ENCODE measurements around the gene PHC1. TPM values are rescaled to one million over a fixed set of nuclear protein-coding genes. Genes with fewer than 3 reads are reported as not detected.
"Not testable (repeated sequence)": the region's sequence is repeated elsewhere in the genome, so short reads cannot be mapped to it uniquely, and the experiment has no call there.

The PHC1 gene
- total and polyA plus RNA-seq, 2 donors (not counting 1 experiment from before 2014, with no cell fraction given), result 64.2 to 86.9 TPM

- ChIA-PET POLR2A (no interaction called here), CTCF (no interaction called here)
- H3K9ac ChIP-seq (ENCODE audit: low read length), result no peak overlapping the region
- no peak overlapping the region for H3K4me3 ChIP-seq (ENCODE audit: control extremely low read depth in 1 of 5, extremely low read depth in 1 of 5, insufficient read depth in 1 of 5, low read depth in 2 of 5, low read length in 4 of 5)
- H3K9me3 ChIP-seq (ENCODE audit: control extremely low read depth in 1 of 3, control insufficient read depth in 2 of 3, insufficient read depth in 1 of 3, low read length in 2 of 3), result no peaks in the 10 kb centered on the region
- WGBS (ENCODE audit: insufficient coverage), result 100% methylated on average over 3 of the region's 5 CpGs
- H3K27ac Mint-ChIP-seq, result no peak overlapping the region
- no peak overlapping the region for H3K4me3 Mint-ChIP-seq
- ATAC-seq (ENCODE audit: low read depth) (no peak), DNase-seq (no peak)
- H3K27me3 Mint-ChIP-seq, result no peaks in the 10 kb centered on the region
- H3K4me1 Mint-ChIP-seq, result no peaks in the 10 kb centered on the region
- no peaks in the 10 kb centered on the region for H3K9me3 Mint-ChIP-seq (ENCODE audit: insufficient read depth)
- intact Hi-C loops (cut with micrococcal nuclease), result no loop called here
- TF ChIP-seq, protein P1, sequence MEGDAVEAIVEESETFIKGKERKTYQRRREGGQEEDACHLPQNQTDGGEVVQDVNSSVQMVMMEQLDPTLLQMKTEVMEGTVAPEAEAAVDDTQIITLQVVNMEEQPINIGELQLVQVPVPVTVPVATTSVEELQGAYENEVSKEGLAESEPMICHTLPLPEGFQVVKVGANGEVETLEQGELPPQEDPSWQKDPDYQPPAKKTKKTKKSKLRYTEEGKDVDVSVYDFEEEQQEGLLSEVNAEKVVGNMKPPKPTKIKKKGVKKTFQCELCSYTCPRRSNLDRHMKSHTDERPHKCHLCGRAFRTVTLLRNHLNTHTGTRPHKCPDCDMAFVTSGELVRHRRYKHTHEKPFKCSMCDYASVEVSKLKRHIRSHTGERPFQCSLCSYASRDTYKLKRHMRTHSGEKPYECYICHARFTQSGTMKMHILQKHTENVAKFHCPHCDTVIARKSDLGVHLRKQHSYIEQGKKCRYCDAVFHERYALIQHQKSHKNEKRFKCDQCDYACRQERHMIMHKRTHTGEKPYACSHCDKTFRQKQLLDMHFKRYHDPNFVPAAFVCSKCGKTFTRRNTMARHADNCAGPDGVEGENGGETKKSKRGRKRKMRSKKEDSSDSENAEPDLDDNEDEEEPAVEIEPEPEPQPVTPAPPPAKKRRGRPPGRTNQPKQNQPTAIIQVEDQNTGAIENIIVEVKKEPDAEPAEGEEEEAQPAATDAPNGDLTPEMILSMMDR (IDR thresholded peaks at IDR 0.05), result no peak
- no peak for TF ChIP-seq EZH2 (IDR thresholded peaks at IDR 0.05; ENCODE audit: borderline replicate concordance, insufficient read depth, low read depth, low read length, poor library complexity, severe bottlenecking)
- no peak overlapping the region for H3K27ac ChIP-seq (ENCODE audit: low read length in 2 of 2)
- no peak overlapping the region for H2AFZ ChIP-seq (ENCODE audit: insufficient read depth, low read depth, low read length, poor library complexity, severe bottlenecking)
- H4K20me1 ChIP-seq (ENCODE audit: control insufficient read depth, insufficient read depth, low read length, poor library complexity, severe bottlenecking), result no peaks in the 10 kb centered on the region
- H3K4me1 ChIP-seq (ENCODE audit: control insufficient read depth in 2 of 2, insufficient read depth in 2 of 2, low read length in 2 of 2), result no peaks in the 10 kb centered on the region
- H3K27me3 ChIP-seq (replicated peaks in 1 of 4; ENCODE audit: control extremely low read depth in 1 of 4, control insufficient read depth in 3 of 4, insufficient read depth in 4 of 4, low read length in 3 of 4), result no peaks in the 10 kb centered on the region
- no peak overlapping the region for H3K4me2 ChIP-seq (replicated peaks; ENCODE audit: low read depth, low read length, poor library complexity, severe bottlenecking)
- H3K79me2 ChIP-seq (ENCODE audit: control insufficient read depth, insufficient read depth, low read length), result peaks cover 13% of the 10 kb centered on the region
- peaks cover 1 to 51% of the 10 kb centered on the region in 2 experiments for H3K36me3 ChIP-seq (replicated peaks in 1 of 2; ENCODE audit: control extremely low read depth in 1 of 2, control insufficient read depth in 1 of 2, extremely low read depth in 1 of 2, insufficient read depth in 2 of 2, low read length in 1 of 2)
Observed at GRCh38 chr12:8922544-8922943, 8.2 kb downstream of the PHC1 start.

GRCh38 chr12:8930655-8931323 is 16.5 kb downstream of the PHC1 start:
- H3K4me2 ChIP-seq (replicated peaks; ENCODE audit: low read depth, low read length, poor library complexity, severe bottlenecking); H3K9me3 ChIP-seq (ENCODE audit: control extremely low read depth in 1 of 3, control insufficient read depth in 2 of 3, insufficient read depth in 1 of 3, low read length in 2 of 3); DNase-seq; H4K20me1 ChIP-seq (ENCODE audit: control insufficient read depth, insufficient read depth, low read length, poor library complexity, severe bottlenecking); H3K9ac ChIP-seq (ENCODE audit: low read length); POLR2A ChIA-PET; H3K27me3 Mint-ChIP-seq; ATAC-seq (ENCODE audit: low read depth); H3K9me3 Mint-ChIP-seq (ENCODE audit: insufficient read depth); H3K27ac Mint-ChIP-seq; H3K27me3 ChIP-seq (replicated peaks in 1 of 4; ENCODE audit: control extremely low read depth in 1 of 4, control insufficient read depth in 3 of 4, insufficient read depth in 4 of 4, low read length in 3 of 4); H3K4me1 ChIP-seq (ENCODE audit: control insufficient read depth in 2 of 2, insufficient read depth in 2 of 2, low read length in 2 of 2); H2AFZ ChIP-seq (ENCODE audit: insufficient read depth, low read depth, low read length, poor library complexity, severe bottlenecking); H3K79me2 ChIP-seq (ENCODE audit: control insufficient read depth, insufficient read depth, low read length); H3K4me3 Mint-ChIP-seq; H3K4me3 ChIP-seq (ENCODE audit: control extremely low read depth in 1 of 5, extremely low read depth in 1 of 5, insufficient read depth in 1 of 5, low read depth in 2 of 5, low read length in 4 of 5); H3K4me1 Mint-ChIP-seq; H3K27ac ChIP-seq (ENCODE audit: low read length in 2 of 2); intact Hi-C loops (cut with micrococcal nuclease); CTCF ChIA-PET: not testable (repeated sequence)
- peaks cover 10 to 29% of the 10 kb centered on the region in 2 experiments for H3K36me3 ChIP-seq (replicated peaks in 1 of 2; ENCODE audit: control extremely low read depth in 1 of 2, control insufficient read depth in 1 of 2, extremely low read depth in 1 of 2, insufficient read depth in 2 of 2, low read length in 1 of 2)
- no CpG with 5 or more reads among the region's 4 CpGs for WGBS (ENCODE audit: insufficient coverage)

GRCh38 chr12:8932464-8932863 is 18.2 kb downstream of the PHC1 start:
- H3K9me3 Mint-ChIP-seq (ENCODE audit: insufficient read depth); H2AFZ ChIP-seq (ENCODE audit: insufficient read depth, low read depth, low read length, poor library complexity, severe bottlenecking); H3K79me2 ChIP-seq (ENCODE audit: control insufficient read depth, insufficient read depth, low read length); H3K4me1 Mint-ChIP-seq; DNase-seq; H3K4me3 Mint-ChIP-seq; POLR2A ChIA-PET; H3K9me3 ChIP-seq (ENCODE audit: control extremely low read depth in 1 of 3, control insufficient read depth in 2 of 3, insufficient read depth in 1 of 3, low read length in 2 of 3); H4K20me1 ChIP-seq (ENCODE audit: control insufficient read depth, insufficient read depth, low read length, poor library complexity, severe bottlenecking); CTCF ChIA-PET; H3K27ac Mint-ChIP-seq; H3K27ac ChIP-seq (ENCODE audit: low read length in 2 of 2); H3K27me3 Mint-ChIP-seq; intact Hi-C loops (cut with micrococcal nuclease); H3K4me3 ChIP-seq (ENCODE audit: control extremely low read depth in 1 of 5, extremely low read depth in 1 of 5, insufficient read depth in 1 of 5, low read depth in 2 of 5, low read length in 4 of 5); H3K27me3 ChIP-seq (replicated peaks in 1 of 4; ENCODE audit: control extremely low read depth in 1 of 4, control insufficient read depth in 3 of 4, insufficient read depth in 4 of 4, low read length in 3 of 4); H3K4me2 ChIP-seq (replicated peaks; ENCODE audit: low read depth, low read length, poor library complexity, severe bottlenecking); H3K9ac ChIP-seq (ENCODE audit: low read length); H3K4me1 ChIP-seq (ENCODE audit: control insufficient read depth in 2 of 2, insufficient read depth in 2 of 2, low read length in 2 of 2); ATAC-seq (ENCODE audit: low read depth): not testable (repeated sequence)
- no CpG with 5 or more reads among the region's 3 CpGs for WGBS (ENCODE audit: insufficient coverage)
- H3K36me3 ChIP-seq (replicated peaks in 1 of 2; ENCODE audit: control extremely low read depth in 1 of 2, control insufficient read depth in 1 of 2, extremely low read depth in 1 of 2, insufficient read depth in 2 of 2, low read length in 1 of 2), result peaks cover 14 to 29% of the 10 kb centered on the region in 2 experiments

Measured in B cell (primary cell).